Duodenal mucosa (tissue), 2 donors: ENCODE data around the gene KCNMB2.
"Not testable (repeated sequence)": the region's sequence is repeated elsewhere in the genome, so short reads cannot be mapped to it uniquely, and the experiment has no call there.

Experiments used
- H3K27ac ChIP-seq: one replicate; pipeline ENCODE4 v1.7.0; 2013; ENCODE audit warnings: low read depth, low read length
- H3K27me3 ChIP-seq, 2 donors: one replicate each; pipeline ENCODE4 v1.7.0; 2013; ENCODE audit warnings: low read length in 2 of 2, control low read depth in 1 of 2; ENCODE audit not compliant: insufficient read depth in 2 of 2, control insufficient read depth in 1 of 2
- H3K36me3 ChIP-seq, 2 donors: one replicate each; pipeline ENCODE4 v1.7.0; 2013; ENCODE audit warnings: low read length in 2 of 2, control low read depth in 1 of 2; ENCODE audit not compliant: insufficient read depth in 2 of 2, control insufficient read depth in 1 of 2
- H3K4me1 ChIP-seq, 2 donors: one replicate each; pipeline ENCODE4 v1.7.0; 2013; ENCODE audit warnings: low read length in 2 of 2, control low read depth in 1 of 2; ENCODE audit not compliant: insufficient read depth in 2 of 2, control insufficient read depth in 1 of 2
- H3K4me3 ChIP-seq, 2 donors: one replicate each; pipeline ENCODE4 v1.7.0; 2013; ENCODE audit warnings: low read length in 2 of 2, low read depth in 1 of 2
- H3K9ac ChIP-seq, 2 donors: one replicate each; pipeline ENCODE4 v1.7.0; 2013; ENCODE audit warnings: low read length in 2 of 2, low read depth in 1 of 2
- H3K9me3 ChIP-seq, 2 donors: one replicate each; pipeline ENCODE4 v1.7.0; 2013; ENCODE audit warnings: low read length in 2 of 2, control low read depth in 1 of 2; ENCODE audit not compliant: control insufficient read depth in 1 of 2

Gene KCNMB2

GRCh38 chr3:178505832-178506231 lies 30.4 kb upstream of the KCNMB2 start:
- H3K27ac ChIP-seq, result no peak overlapping the region
- no peak overlapping the region for H3K9ac ChIP-seq
- H3K9me3 ChIP-seq, result no peaks in the 10 kb centered on the region

GRCh38 chr3:178507507-178508442 lies 28.5 kb upstream of the KCNMB2 start:
- H3K9me3 ChIP-seq, result no peaks in the 10 kb centered on the region
- H3K36me3 ChIP-seq, result no peaks in the 10 kb centered on the region
- no peak overlapping the region for H3K27ac ChIP-seq
- peak overlapping the region; percentile 14 to 36 for H3K4me3 ChIP-seq
- no peak overlapping the region for H3K9ac ChIP-seq
- peaks cover 11 to 27% of the 10 kb centered on the region in 2 donors for H3K4me1 ChIP-seq
- H3K27me3 ChIP-seq, result no peaks in the 10 kb centered on the region

More at GRCh38 chr3:178505832-178506231, 30.4 kb upstream of the KCNMB2 start:
- Histone ChIP-seq H3K4me3 (no peak overlapping the region), H3K27me3 (no peaks in the 10 kb centered on the region), H3K36me3 (no peaks in the 10 kb centered on the region), H3K4me1 (peaks cover 8 to 21% of the 10 kb centered on the region in 2 donors)

GRCh38 chr3:178508443-178508825 lies 27.8 kb upstream of the KCNMB2 start:
- peaks cover 11 to 27% of the 10 kb centered on the region in 2 donors for H3K4me1 ChIP-seq
- peak overlapping the region; percentile 14 to 36 for H3K4me3 ChIP-seq
- no peaks in the 10 kb centered on the region for H3K36me3 ChIP-seq
- H3K27me3 ChIP-seq, result no peaks in the 10 kb centered on the region
- H3K9ac ChIP-seq, result no peak overlapping the region
- H3K27ac ChIP-seq, result no peak overlapping the region
- H3K9me3 ChIP-seq, result no peaks in the 10 kb centered on the region

- Histone ChIP-seq H3K4me3 (no peak overlapping the region), H3K4me1 (peaks cover 11 to 24% of the 10 kb centered on the region in 2 donors), H3K27ac (no peak overlapping the region), H3K36me3 (no peaks in the 10 kb centered on the region), H3K9me3 (no peaks in the 10 kb centered on the region), H3K9ac (no peak overlapping the region), H3K27me3 (no peaks in the 10 kb centered on the region)
Observed at GRCh38 chr3:178510496-178510895, 25.7 kb upstream of the KCNMB2 start.

- H3K36me3 ChIP-seq, result no peaks in the 10 kb centered on the region
- H3K27me3 ChIP-seq, result no peaks in the 10 kb centered on the region
- H3K27ac ChIP-seq, result no peak overlapping the region
- no peak overlapping the region for H3K4me3 ChIP-seq
- H3K9me3 ChIP-seq, result no peaks in the 10 kb centered on the region
- H3K4me1 ChIP-seq, result peaks cover 11 to 17% of the 10 kb centered on the region in 2 donors
- no peak overlapping the region for H3K9ac ChIP-seq
Observed at GRCh38 chr3:178512647-178513046, 23.6 kb upstream of the KCNMB2 start.

GRCh38 chr3:178513546-178514380 lies 22.5 kb upstream of the KCNMB2 start:
- Histone ChIP-seq H3K9ac (no peak overlapping the region), H3K9me3 (no peaks in the 10 kb centered on the region), H3K36me3 (no peaks in the 10 kb centered on the region), H3K27ac (no peak overlapping the region), H3K27me3 (no peaks in the 10 kb centered on the region), H3K4me1 (peaks cover 4 to 13% of the 10 kb centered on the region in 2 donors), H3K4me3 (no peak overlapping the region)

GRCh38 chr3:178514401-178514800 lies 21.8 kb upstream of the KCNMB2 start:
- H3K4me3 ChIP-seq, result no peak overlapping the region
- no peak overlapping the region for H3K27ac ChIP-seq
- H3K4me1 ChIP-seq, result peaks cover 3 to 12% of the 10 kb centered on the region in 2 donors
- H3K36me3 ChIP-seq, result no peaks in the 10 kb centered on the region
- H3K27me3 ChIP-seq, result no peaks in the 10 kb centered on the region
- no peak overlapping the region for H3K9ac ChIP-seq
- no peaks in the 10 kb centered on the region for H3K9me3 ChIP-seq

- not testable (repeated sequence) for H3K9ac ChIP-seq, H3K4me3 ChIP-seq, H3K36me3 ChIP-seq, H3K27me3 ChIP-seq, H3K9me3 ChIP-seq, H3K27ac ChIP-seq
- H3K4me1 ChIP-seq, result peaks cover 3 to 12% of the 10 kb centered on the region in 2 donors
Observed at GRCh38 chr3:178515076-178515744, 21.0 kb upstream of the KCNMB2 start.

GRCh38 chr3:178517665-178518334 lies 18.4 kb upstream of the KCNMB2 start:
- H3K4me1 ChIP-seq, result peaks cover 0 to 6% of the 10 kb centered on the region in 2 donors
- no peaks in the 10 kb centered on the region for H3K27me3 ChIP-seq
- H3K9me3 ChIP-seq, result no peaks in the 10 kb centered on the region
- H3K9ac ChIP-seq, result no peak overlapping the region
- H3K27ac ChIP-seq, result no peak overlapping the region
- H3K36me3 ChIP-seq, result no peaks in the 10 kb centered on the region
- H3K4me3 ChIP-seq, result no peak overlapping the region
